WTC11 (cell line): ENCODE results near the gene GLUL. TPM values are rescaled to one million over a fixed set of nuclear protein-coding genes. Genes with fewer than 3 reads are reported as not detected.

Experiments
- ATAC-seq: fragments of 200-7000 bp; cut with Tn5 transposase; 2 replicates; pipeline ENCODE4 v1.10.0; 2021; ENCODE audit warnings: mild to moderate bottlenecking, moderate library complexity
- CTCF ChIA-PET: fragments of 300-600 bp; sonication (Branson Sonifier 250); formaldehyde crosslinking; loops from one replicate; lab custom pipeline; 2021; ENCODE audit warnings: antibody characterized with exemption; lab: Charles Lee
- POLR2A ChIA-PET: fragments of 350-600 bp; sonication (Branson Sonifier 250); formaldehyde crosslinking; loops from one replicate; lab custom pipeline; 2021; ENCODE audit warnings: antibody characterized with exemption; lab: Charles Lee
- DNase-seq: peaks from one replicate; pipeline ENCODE4 v3.0.0; 2021; ENCODE audit warnings: low spot score
- H3K27ac Mint-ChIP-seq: 2 replicates; pipeline ENCODE4 v1.8.0; 2021; ENCODE audit warnings: mixed read lengths
- H3K27me3 Mint-ChIP-seq: 2 replicates; pipeline ENCODE4 v1.8.0; 2021; ENCODE audit warnings: low read depth, mild to moderate bottlenecking, moderate library complexity, mixed read lengths
- H3K36me3 Mint-ChIP-seq: 2 replicates; pipeline ENCODE4 v1.8.0; 2021; ENCODE audit warnings: mixed read lengths
- H3K4me1 Mint-ChIP-seq: 2 replicates; pipeline ENCODE4 v1.8.0; 2022; ENCODE audit warnings: mixed read lengths
- H3K4me3 Mint-ChIP-seq: 2 replicates; pipeline ENCODE4 v1.8.0; 2021; ENCODE audit warnings: mild to moderate bottlenecking, moderate library complexity, mixed read lengths
- H3K9me3 Mint-ChIP-seq: 2 replicates; pipeline ENCODE4 v1.8.0; 2021; ENCODE audit warnings: mixed read lengths
- AR ChIP-seq: fragments of 250-450 bp; sonication (Bioruptor Pico); IDR thresholded peaks from 2 replicates; pipeline ENCODE4 v1.9.0; 2021; ENCODE audit warnings: mild to moderate bottlenecking
- ARID4B ChIP-seq: sonication (generic); formaldehyde crosslinking; IDR thresholded peaks from 2 replicates; pipeline ENCODE4 v1.8.0; 2023; ENCODE audit warnings: missing genetic modification reagents, mild to moderate bottlenecking, borderline replicate concordance
- ATF3 ChIP-seq: sonication (generic); formaldehyde crosslinking; conservative IDR thresholded peaks from 2 replicates; pipeline ENCODE4 v1.8.1; 2022; ENCODE audit warnings: mild to moderate bottlenecking, missing genetic modification reagents
- ATF6 ChIP-seq: sonication (generic); formaldehyde crosslinking; IDR thresholded peaks from 2 replicates; pipeline ENCODE4 v1.8.1; 2023; ENCODE audit warnings: mild to moderate bottlenecking, missing genetic modification reagents
- CREB1 ChIP-seq: sonication (generic); formaldehyde crosslinking; IDR thresholded peaks from 2 replicates; pipeline ENCODE4 v1.8.0; 2023; ENCODE audit warnings: mild to moderate bottlenecking, missing genetic modification reagents
- ETV6 ChIP-seq: sonication (generic); formaldehyde crosslinking; IDR thresholded peaks from 2 replicates; pipeline ENCODE4 v1.8.1; 2022; ENCODE audit warnings: mild to moderate bottlenecking, missing genetic modification reagents
- IRF2 ChIP-seq: sonication (generic); formaldehyde crosslinking; IDR thresholded peaks from 2 replicates; pipeline ENCODE4 v1.8.0; 2022; ENCODE audit warnings: low read depth, missing genetic modification reagents, borderline replicate concordance
- JUN ChIP-seq: sonication (generic); formaldehyde crosslinking; IDR thresholded peaks from 2 replicates; pipeline ENCODE4 v1.8.0; 2023; ENCODE audit warnings: mild to moderate bottlenecking, missing genetic modification reagents
- NFE2L1 ChIP-seq: sonication (generic); formaldehyde crosslinking; IDR thresholded peaks from 2 replicates; pipeline ENCODE4 v1.8.1; 2023; ENCODE audit warnings: missing genetic modification reagents
- RELA ChIP-seq: sonication (generic); formaldehyde crosslinking; IDR thresholded peaks from 2 replicates; pipeline ENCODE4 v1.8.1; 2022; ENCODE audit warnings: missing genetic modification reagents, mild to moderate bottlenecking, borderline replicate concordance
- SMAD3 ChIP-seq: sonication (generic); formaldehyde crosslinking; IDR thresholded peaks from 2 replicates; pipeline ENCODE4 v1.8.0; 2022; ENCODE audit warnings: missing genetic modification reagents, mild to moderate bottlenecking, borderline replicate concordance
- SMAD4 ChIP-seq: sonication (generic); formaldehyde crosslinking; IDR thresholded peaks from 2 replicates; pipeline ENCODE4 v1.8.0; 2022; ENCODE audit warnings: mild to moderate bottlenecking, missing genetic modification reagents
- ZBTB43 ChIP-seq: sonication (generic); formaldehyde crosslinking; IDR thresholded peaks from 2 replicates; pipeline ENCODE4 v1.8.1; 2023; ENCODE audit warnings: mild to moderate bottlenecking, missing genetic modification reagents
- ZNF219 ChIP-seq: sonication (generic); formaldehyde crosslinking; IDR thresholded peaks from 2 replicates; pipeline ENCODE4 v1.8.0; 2023; ENCODE audit warnings: missing genetic modification reagents, mild to moderate bottlenecking, borderline replicate concordance
- ZNF232 ChIP-seq: sonication (generic); formaldehyde crosslinking; IDR thresholded peaks from 2 replicates; pipeline ENCODE4 v1.8.0; 2022; ENCODE audit warnings: mild to moderate bottlenecking, missing genetic modification reagents
- ZNF281 ChIP-seq: sonication (generic); formaldehyde crosslinking; IDR thresholded peaks from 2 replicates; pipeline ENCODE4 v1.8.0; 2023; ENCODE audit warnings: mild to moderate bottlenecking, missing genetic modification reagents
- total RNA-seq: library from RNA; stranded (reverse); gene quantifications from 3 replicates; pipeline ENCODE4 v1.2.3, GENCODE V29; 2021

The GLUL gene
- total RNA-seq, 1 experiment from 2014 or later = 240 TPM

GRCh38 chr1:182368358-182368757 is 23.2 kb downstream of the GLUL start:
- ATAC-seq (no peak), DNase-seq (no peak)
- H3K9me3 Mint-ChIP-seq = peaks cover 8% of the 10 kb centered on the region; the same call in 1 of the 2 replicates
- H3K27ac Mint-ChIP-seq = no peak overlapping the region
- no peaks in the 10 kb centered on the region for H3K36me3 Mint-ChIP-seq
- TF ChIP-seq ZNF232 (CRISPR knock-in tag) (no peak), IRF2 (CRISPR knock-in tag) (no peak), RELA (no peak), CREB1 (CRISPR knock-in tag) (no peak), ARID4B (CRISPR knock-in tag) (no peak), SMAD4 (no peak), ZBTB43 (no peak), SMAD3 (CRISPR knock-in tag) (no peak), ZNF281 (CRISPR knock-in tag) (no peak), NFE2L1 (no peak), AR (CRISPR knock-in tag) (no peak), JUN (CRISPR knock-in tag) (no peak), ATF6 (CRISPR knock-in tag) (no peak), ZNF219 (CRISPR knock-in tag) (no peak), ATF3 (CRISPR knock-in tag) (no peak), ETV6 (no peak)
- no peaks in the 10 kb centered on the region for H3K27me3 Mint-ChIP-seq
- ChIA-PET POLR2A (no interaction called here), CTCF (interaction anchor here (1.0 kb wide), 1 partner anchor 225 kb away, joined by 3 read pairs; no protein-coding TSS in a partner anchor)
- H3K4me3 Mint-ChIP-seq = no peak overlapping the region
- H3K4me1 Mint-ChIP-seq = peaks cover 1% of the 10 kb centered on the region
